GM12878 (cell line): ENCODE measurements around the gene TM7SF2.

Source experiments
- BHLHE40 ChIP-seq, 2 experiments: fragments of 450-650 bp in 1 of 2; IDR thresholded peaks; 2 replicates each; pipeline ENCODE4 v1.6.1; 2011 to 2017; ENCODE audit warnings: low read depth in 2 of 2, borderline replicate concordance in 1 of 2, improper control_type of control experiment in 1 of 2, low read length in 1 of 2, mild to moderate bottlenecking in 1 of 2
- CTCF ChIP-seq, 3 experiments: IDR thresholded peaks in 2 of 3; conservative IDR thresholded peaks in 1 of 3; 2 replicates each; pipeline ENCODE4 v1.5.1; 2011; ENCODE audit warnings: low read depth in 3 of 3, low read length in 3 of 3, mild to moderate bottlenecking in 3 of 3, control low read depth in 2 of 3, moderate library complexity in 2 of 3, inconsistent platforms in 1 of 3, mixed read lengths in 1 of 3; ENCODE audit not compliant: control insufficient read depth in 2 of 3, insufficient read depth in 1 of 3; ENCODE audit errors: extremely low read depth in 1 of 3
- HCFC1 ChIP-seq: fragments of 150-350 bp; IDR thresholded peaks from 2 replicates; pipeline ENCODE4 v1.6.1; 2014; ENCODE audit warnings: low read length
- KDM1A ChIP-seq: fragments of 200-600 bp; sonication (generic); IDR thresholded peaks from 2 replicates; pipeline ENCODE4 v1.6.1; 2016; ENCODE audit warnings: borderline replicate concordance
- POLR2A ChIP-seq: IDR thresholded peaks from 2 replicates; pipeline ENCODE4 v1.6.1; 2011; ENCODE audit warnings: low read depth, mild to moderate bottlenecking, low read length
- REST ChIP-seq: IDR thresholded peaks from 2 replicates; pipeline ENCODE4 v1.6.1; 2012; ENCODE audit warnings: mild to moderate bottlenecking, low read depth, low read length
- SMAD1 ChIP-seq: fragments of 450-650 bp; IDR thresholded peaks from 2 replicates; pipeline ENCODE4 v1.6.1; 2018; ENCODE audit warnings: mild to moderate bottlenecking, low read depth; ENCODE audit not compliant: partially characterized antibody
- SPI1 ChIP-seq: IDR thresholded peaks from 2 replicates; pipeline ENCODE4 v1.6.1; 2011; ENCODE audit warnings: low read depth, mild to moderate bottlenecking, low read length, moderate library complexity, borderline replicate concordance; ENCODE audit not compliant: insufficient read depth
- SRF ChIP-seq, 2 experiments: IDR thresholded peaks; 2 replicates each; pipeline ENCODE4 v1.6.1; 2011; ENCODE audit warnings: low read depth in 2 of 2, low read length in 2 of 2, mild to moderate bottlenecking in 1 of 2, moderate library complexity in 1 of 2
- STAT1 ChIP-seq: fragments of 450-650 bp; conservative IDR thresholded peaks from 2 replicates; pipeline ENCODE4 v1.6.1; 2014; ENCODE audit warnings: antibody characterized with exemption, mild to moderate bottlenecking
- YY1 ChIP-seq: IDR thresholded peaks from 2 replicates; pipeline ENCODE4 v1.6.1; 2011; ENCODE audit warnings: low read depth, mild to moderate bottlenecking, low read length

- no peak for TF ChIP-seq POLR2A
- TF ChIP-seq SRF (IDR thresholded peaks at IDR 0.05; ENCODE audit: low read depth in 2 of 2, low read length in 2 of 2) = no peak
- TF ChIP-seq YY1 = no peak; the same call in 1 of the 2 replicates
- no peak; the same call in 1 of the 2 replicates for TF ChIP-seq SPI1
- no peak for TF ChIP-seq REST
- no peak for TF ChIP-seq CTCF (IDR thresholded peaks at IDR 0.05 in 2 of 3, conservative IDR thresholded peaks at IDR 0.05 in 1 of 3; ENCODE audit: control insufficient read depth in 2 of 3, extremely low read depth in 1 of 3, insufficient read depth in 1 of 3, low read depth in 3 of 3, low read length in 3 of 3)
- TF ChIP-seq SMAD1 = no peak
- TF ChIP-seq STAT1 = no peak
- no peak for TF ChIP-seq BHLHE40 (IDR thresholded peaks at IDR 0.05; ENCODE audit: borderline replicate concordance in 1 of 2, low read depth in 2 of 2, low read length in 1 of 2)
- TF ChIP-seq HCFC1 = no peak
- TF ChIP-seq KDM1A = no peak
Observed at GRCh38 chr11:65083134-65083833, 28.4 kb upstream of the TM7SF2 start.
